DMS53 treated with DMSO at 0.1 percent for 48 hours (cell line): ENCODE data around the gene SERBP1.
A peak's percentile ranks its signal among the peaks of the same experiment; 100 is the strongest.
"Not testable (repeated sequence)": the region's sequence is repeated elsewhere in the genome, so short reads cannot be mapped to it uniquely, and the experiment has no call there.

ENCODE experiments used
- DNase-seq: peaks from one replicate; lab custom pipeline; 2025; ENCODE audit not compliant: unreplicated experiment; lab: John Stamatoyannopoulos, UW

Gene SERBP1

GRCh38 chr1:67441183-67441582, 11.0 kb upstream of the SERBP1 start:
- DNase-seq, result no peak

GRCh38 chr1:67440339-67440738, 10.1 kb upstream of the SERBP1 start:
- no peak for DNase-seq

DNA sequence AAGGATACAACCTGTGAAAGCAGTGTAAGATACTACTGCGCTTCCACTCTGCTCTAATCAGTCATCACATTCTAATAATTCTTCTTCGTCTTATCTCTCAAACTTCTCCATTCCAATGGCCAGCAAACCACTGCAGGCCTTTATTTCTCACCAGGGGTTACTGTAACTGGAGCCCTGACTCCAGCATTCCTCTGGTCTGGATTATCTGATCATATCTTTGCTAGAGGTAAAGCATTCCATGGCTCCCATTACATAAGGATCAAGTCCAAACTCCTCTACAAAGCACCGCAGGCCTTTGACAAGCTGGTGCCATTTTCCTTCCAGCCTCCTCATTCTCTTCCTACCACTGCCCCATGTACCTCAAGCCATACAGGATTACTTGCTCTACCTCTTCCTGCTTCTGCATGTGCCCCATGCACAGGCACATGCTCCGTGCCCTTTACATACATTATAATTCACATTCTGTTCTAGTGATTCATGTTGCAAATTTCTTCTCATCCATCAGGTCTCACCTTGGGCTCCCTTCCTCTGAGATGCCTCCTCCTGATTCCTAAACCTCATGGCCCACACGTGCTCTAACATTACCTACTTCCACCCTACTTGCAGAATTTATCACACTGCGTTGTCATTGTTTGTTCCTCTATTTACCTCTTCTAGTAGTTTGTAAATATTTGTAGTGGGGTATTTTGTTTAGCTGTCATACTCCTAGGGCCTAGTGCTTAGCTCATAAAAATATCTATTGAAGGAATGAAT, 9.3 kb upstream of the SERBP1 start:
- DNase-seq, result no peak

DNA sequence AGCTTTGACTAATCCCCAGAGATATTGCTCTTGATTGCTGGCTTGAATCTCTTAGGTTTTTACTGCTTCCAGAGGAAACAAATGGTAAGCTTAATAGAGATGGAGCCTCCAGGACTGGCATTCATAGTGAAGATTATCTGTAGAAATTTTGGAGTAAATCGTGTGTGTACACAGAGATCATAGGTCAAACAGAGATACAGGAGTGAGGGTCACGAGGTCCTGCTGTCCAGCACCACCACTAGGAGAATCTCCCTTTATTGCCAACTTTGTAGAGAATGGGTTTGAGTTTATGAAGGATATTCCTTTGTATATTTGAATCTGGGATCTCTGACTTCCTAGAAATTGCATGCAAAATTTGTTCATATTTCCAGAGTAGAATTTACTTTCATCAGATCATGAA, 7.8 kb upstream of the SERBP1 start:
- no peak for DNase-seq

DNA sequence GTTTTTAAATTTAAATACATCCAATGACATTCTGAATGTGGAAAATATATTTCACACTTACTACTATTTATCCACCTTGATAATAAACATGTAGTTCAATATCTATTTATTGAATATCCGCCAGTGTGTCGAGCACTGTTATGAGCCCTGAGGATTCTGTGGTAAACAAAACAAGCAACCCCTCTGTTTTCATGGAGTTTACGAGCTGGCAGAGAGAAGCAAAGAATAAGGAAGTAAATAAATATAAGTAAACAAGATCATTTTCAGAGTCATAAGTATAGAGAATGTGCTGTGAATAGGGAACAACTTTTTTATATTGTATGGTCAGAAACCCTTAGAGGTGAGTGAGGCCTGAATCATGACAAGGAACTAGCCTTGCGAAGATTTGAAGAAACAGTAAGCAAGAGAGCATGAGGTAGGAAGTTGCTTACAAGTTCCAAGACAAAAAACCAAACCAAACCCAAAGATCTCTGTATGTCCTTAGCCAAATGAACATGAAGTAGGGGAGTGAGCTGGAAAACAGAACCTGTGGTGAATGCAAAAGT, 6.4 kb upstream of the SERBP1 start:
- no peak for DNase-seq

GRCh38 chr1:67434491-67434890, 4.3 kb upstream of the SERBP1 start:
- no peak for DNase-seq

- DNase-seq, result no peak
These were observed 3.6 kb upstream of the SERBP1 start for GRCh38 chr1:67433837-67434236.

DNA sequence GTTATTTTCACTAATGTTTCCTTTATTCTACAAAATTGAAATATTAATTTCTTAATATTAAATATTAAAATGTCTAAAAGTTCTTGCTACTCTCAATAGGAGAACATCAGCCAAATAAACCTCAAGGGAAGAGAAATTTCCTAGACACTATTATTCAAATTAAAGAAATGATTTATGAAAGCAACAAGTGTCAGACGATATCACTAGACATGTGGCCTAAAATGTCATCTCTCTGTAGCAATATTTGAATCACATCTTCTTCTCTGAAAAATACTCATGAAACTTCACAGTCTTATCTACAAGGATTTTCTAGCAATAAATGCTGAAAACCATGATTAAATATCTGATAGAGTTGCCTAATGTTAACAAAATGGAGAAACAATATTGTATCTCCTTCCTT, 2.5 kb upstream of the SERBP1 start:
- DNase-seq, result no peak

GRCh38 chr1:67431869-67432578, 1.8 kb upstream of the SERBP1 start:
- no peak for DNase-seq

GRCh38 chr1:67431156-67431765, 1.1 kb upstream of the SERBP1 start:
- peak; percentile 76 for DNase-seq

- DNase-seq, result no peak
These were observed 459 bp downstream of the SERBP1 start for GRCh38 chr1:67429528-67430357.

DNA sequence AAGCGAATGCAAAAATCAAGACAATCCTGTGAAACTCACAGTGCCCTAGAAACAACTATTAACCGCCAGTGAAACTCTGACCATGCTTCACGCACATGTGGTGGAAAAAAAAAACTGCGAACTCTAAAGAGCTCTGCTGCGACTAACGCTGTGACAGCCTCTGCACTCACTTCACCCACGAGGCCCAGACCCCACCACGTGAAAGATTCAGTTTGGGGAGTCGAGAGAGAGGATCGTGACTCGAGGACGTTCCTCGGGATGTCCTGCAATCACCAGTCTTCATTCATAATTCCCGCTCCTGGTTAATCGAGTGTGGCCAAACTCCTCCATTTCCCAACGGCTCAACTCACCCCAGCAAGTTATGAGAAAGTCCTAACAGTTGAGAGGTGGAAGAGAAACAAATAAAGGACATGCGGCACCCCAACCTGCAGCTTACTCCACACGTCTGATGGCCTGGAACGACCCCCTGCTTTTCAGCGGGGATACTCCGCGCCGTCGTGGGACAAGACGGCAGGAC, 1.1 kb downstream of the SERBP1 start:
- DNase-seq, result no peak

DNA sequence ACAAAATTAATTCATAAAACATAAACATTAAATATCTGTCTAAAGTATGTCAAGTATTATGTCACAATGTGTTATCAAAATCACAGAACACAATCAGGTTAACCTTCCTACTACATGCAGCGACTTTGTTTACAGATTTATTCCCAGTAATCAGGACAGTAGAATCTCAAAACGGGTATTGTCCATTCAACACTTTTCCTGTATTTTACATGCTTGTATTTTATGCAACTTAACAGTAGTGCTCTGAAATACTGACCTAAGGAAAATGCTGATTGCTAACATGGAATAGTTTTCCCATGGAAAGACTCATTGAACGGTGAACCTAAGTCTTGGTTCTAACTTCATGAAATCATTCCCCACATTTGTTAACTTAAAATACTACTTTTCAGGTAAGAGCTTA, 2.3 kb downstream of the SERBP1 start:
- DNase-seq, result no peak

GRCh38 chr1:67427465-67427864, 2.7 kb downstream of the SERBP1 start:
- no peak for DNase-seq

DNA sequence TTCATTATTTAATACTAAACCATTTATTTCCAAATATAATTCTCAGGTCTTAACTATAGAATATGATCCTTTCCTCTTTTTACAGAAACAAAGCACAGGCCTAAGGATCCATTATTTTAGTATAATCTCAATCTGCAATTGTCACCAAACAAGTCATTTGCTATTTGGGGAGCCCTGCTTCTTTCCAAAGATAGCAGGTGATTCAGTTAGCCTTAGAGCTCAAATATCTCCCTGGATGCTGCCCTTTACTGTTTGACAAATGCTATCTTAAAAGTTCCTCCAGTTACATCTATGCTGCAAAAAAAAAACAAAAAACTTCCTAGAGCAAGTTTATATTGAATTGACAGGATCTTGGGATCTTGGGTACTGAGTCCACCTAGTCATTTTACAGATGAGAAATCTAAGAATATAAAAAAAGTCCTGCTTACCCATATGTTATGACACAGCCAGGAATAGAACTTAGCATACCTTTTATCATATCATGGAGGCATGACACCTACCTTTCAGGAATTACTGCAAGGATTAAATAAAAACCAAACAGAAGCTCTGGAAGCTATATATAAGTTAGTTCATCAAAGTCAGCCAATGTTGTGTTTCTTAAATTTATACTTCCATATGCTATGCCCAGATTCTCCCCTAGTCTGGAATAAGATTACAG, 9.2 kb downstream of the SERBP1 start:
- no peak for DNase-seq

- DNase-seq, result no peak
These were observed 11.2 kb downstream of the SERBP1 start for GRCh38 chr1:67418839-67419586.

GRCh38 chr1:67417733-67418132, 12.5 kb downstream of the SERBP1 start:
- not testable (repeated sequence) for DNase-seq

DNA sequence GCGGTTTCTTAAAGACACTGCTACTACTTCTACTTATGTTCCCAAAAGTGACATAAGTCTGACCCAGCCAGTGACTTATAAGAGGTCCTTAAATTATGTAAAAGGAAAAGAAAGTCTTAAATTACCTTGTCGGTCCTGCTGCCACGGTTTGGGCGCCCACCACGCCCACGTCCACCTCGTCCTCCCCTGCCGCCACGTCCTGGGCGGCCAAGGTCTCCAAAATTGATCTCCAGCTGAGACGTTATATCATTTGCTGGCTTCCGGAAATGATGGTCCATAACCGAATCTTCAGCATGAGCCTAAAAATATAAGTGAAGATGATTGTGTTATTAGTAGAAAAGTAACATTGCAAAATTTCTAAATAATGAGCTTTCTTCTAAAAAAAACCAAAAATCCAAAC, 15.2 kb downstream of the SERBP1 start:
- DNase-seq, result no peak

DNA sequence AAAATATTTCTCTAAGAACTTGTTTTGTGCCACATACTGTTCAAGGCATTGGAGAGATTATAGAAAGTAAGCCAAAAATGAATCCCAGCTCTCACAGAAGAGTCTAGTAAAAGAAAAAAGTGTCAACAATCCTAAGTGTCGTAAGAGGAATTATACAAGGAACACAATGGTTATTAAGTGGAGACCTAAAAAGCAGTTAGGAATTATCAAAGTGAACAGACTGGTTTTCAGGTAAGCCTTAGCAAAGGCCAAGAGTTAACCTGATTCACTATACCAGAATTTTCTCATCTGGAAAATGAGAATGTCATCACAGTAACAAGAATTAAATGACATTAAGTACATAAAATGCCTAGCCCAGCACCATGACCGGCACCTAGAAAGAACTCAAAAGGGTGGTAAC, 15.6 kb downstream of the SERBP1 start:
- DNase-seq, result no peak

DNA sequence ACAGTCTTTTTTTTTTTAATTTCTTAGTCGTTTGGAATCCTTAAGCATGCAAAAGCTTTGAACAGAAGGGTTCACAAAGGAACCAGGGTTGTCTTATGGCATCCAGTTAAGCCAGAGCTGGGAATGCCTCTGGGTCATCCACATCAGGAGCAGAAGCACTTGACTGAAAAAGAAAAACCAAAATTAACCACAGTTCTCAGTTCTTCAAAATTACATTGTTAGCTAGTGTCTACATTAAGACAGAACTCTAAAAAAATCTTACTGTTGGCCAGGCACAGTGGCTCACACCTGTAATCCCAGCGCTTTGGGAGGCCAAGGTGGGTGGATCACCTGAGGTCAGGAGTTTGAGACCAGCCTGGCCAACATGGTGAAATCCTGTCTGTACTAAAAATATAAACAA, 17.1 kb downstream of the SERBP1 start:
- DNase-seq, result not testable (repeated sequence)
